HUES64 (cell line): ENCODE results near the gene PPP4R4. TPM values are rescaled to one million over a fixed set of nuclear protein-coding genes. Genes with fewer than 3 reads are reported as not detected.

ENCODE experiments used
- H3K27ac ChIP-seq: 2 replicates; pipeline ENCODE4 v1.7.0; 2013; ENCODE audit warnings: low read depth, low read length, inconsistent platforms
- H3K27me3 ChIP-seq: 2 replicates; pipeline ENCODE4 v1.6.1; 2013; ENCODE audit warnings: mild to moderate bottlenecking, low read length; ENCODE audit not compliant: insufficient read depth
- H3K36me3 ChIP-seq: 2 replicates; pipeline ENCODE4 v1.6.1; 2013; ENCODE audit warnings: mild to moderate bottlenecking, low read length; ENCODE audit not compliant: insufficient read depth
- H3K4me1 ChIP-seq: 2 replicates; pipeline ENCODE4 v1.6.1; 2013; ENCODE audit warnings: mild to moderate bottlenecking, low read length, moderate library complexity; ENCODE audit not compliant: insufficient read depth
- H3K4me3 ChIP-seq: 2 replicates; pipeline ENCODE4 v1.5.1; 2013; ENCODE audit warnings: mild to moderate bottlenecking, low read length, moderate library complexity
- H3K9ac ChIP-seq: 2 replicates; pipeline ENCODE4 v1.6.1; 2013; ENCODE audit warnings: mild to moderate bottlenecking, low read depth, low read length
- H3K9me3 ChIP-seq: 2 replicates; pipeline ENCODE4 v1.6.1; 2013; ENCODE audit warnings: low read depth, low read length; ENCODE audit not compliant: insufficient read depth
- WGBS: fragments of 150-250, 120-280 bp; methylation state at CpG from one replicate; pipeline ENCODE4 v1.1.7; 2013; ENCODE audit warnings: missing lambda C conversion rate; 5-methylcytosine and 5-hydroxymethylcytosine counted together
- polyA plus RNA-seq, 2 experiments: library from polyadenylated mRNA; stranded (reverse); fragments of 50-300 nt; gene quantifications; one replicate each; pipeline ENCODE4 v1.2.3, GENCODE V29; 2013

The PPP4R4 gene, protein sequence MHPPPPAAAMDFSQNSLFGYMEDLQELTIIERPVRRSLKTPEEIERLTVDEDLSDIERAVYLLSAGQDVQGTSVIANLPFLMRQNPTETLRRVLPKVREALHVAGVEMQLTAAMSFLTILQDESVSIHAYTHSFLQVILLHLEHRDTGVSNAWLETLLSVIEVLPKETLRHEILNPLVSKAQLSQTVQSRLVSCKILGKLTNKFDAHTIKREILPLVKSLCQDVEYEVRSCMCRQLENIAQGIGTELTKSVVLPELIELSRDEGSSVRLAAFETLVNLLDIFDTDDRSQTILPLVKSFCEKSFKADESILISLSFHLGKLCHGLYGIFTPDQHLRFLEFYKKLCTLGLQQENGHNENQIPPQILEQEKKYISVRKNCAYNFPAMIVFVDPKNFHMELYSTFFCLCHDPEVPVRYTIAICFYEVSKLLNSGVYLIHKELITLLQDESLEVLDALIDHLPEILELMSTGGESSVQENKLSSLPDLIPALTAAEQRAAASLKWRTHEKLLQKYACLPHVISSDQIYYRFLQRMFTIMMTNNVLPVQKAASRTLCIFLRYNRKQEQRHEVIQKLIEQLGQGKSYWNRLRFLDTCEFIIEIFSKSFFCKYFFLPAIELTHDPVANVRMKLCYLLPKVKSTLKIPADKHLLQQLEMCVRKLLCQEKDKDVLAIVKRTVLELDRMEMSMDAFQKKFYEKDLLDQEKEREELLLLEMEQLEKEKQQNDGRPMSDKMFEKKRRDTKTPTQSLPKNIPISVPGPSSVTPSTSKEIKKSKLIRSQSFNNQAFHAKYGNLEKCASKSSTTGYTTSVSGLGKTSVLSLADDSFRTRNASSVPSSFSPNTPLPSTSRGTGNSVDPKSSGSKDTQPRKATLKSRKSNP
- 3.3 TPM for polyA plus RNA-seq (2013, experiment 1 of 2)
- 4.8 TPM for polyA plus RNA-seq (2013, experiment 2 of 2)

DNA sequence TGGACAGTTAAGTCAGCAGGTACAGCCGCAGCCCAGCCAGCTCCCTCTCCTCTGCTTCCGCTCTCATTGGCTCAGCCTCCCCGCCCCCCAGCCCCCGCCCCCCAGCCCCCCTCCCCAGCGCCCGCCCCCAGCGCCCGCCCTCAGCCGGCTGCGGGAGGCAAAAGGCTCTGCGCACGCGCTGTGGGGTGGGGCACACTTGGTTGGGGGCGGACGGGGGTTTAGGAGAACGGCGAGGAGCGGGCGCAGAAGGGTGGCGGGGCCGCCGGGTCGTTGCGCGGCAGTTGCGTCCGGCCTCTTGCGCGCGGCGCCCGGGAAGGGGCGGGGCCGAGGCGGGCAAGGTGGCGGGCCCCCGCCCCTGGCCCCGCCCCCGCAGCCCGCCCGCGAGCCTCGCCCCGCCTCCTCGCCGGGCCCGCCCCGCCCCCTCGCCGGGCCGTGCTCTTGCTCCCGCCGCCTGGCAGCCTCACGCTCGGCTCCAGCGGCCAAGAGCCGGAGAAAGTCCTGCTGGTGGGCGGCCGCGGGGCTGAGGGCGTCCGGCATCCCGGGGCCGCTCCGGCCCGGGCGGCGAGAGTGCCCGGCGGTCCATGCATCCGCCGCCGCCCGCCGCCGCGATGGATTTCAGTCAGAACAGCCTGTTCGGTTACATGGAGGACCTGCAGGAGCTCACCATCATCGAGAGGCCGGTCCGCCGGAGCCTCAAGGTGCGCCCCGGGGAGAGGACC lies at the start of gene PPP4R4:
PPP4R4 (plus strand) TSS at position 438 of the 719 bp plus-strand sequence; CDS start at position 582, 144 bp downstream.
- H3K4me1 ChIP-seq, result peaks cover 21% of the 10 kb centered on the region
- no peaks in the 10 kb centered on the region for H3K36me3 ChIP-seq
- peak within 1 kb of the TSS; percentile 41 for H3K9ac ChIP-seq
- H3K9me3 ChIP-seq, result no peaks in the 10 kb centered on the region
- peak within 1 kb of the TSS; percentile 86 for H3K4me3 ChIP-seq
- H3K27me3 ChIP-seq, result peaks cover 46% of the 10 kb centered on the region
- peak within 1 kb of the TSS; percentile 62; the same call in 1 of the 2 replicates for H3K27ac ChIP-seq
- under 1% methylated on average over 76 of the region's 84 CpGs for WGBS

DNA sequence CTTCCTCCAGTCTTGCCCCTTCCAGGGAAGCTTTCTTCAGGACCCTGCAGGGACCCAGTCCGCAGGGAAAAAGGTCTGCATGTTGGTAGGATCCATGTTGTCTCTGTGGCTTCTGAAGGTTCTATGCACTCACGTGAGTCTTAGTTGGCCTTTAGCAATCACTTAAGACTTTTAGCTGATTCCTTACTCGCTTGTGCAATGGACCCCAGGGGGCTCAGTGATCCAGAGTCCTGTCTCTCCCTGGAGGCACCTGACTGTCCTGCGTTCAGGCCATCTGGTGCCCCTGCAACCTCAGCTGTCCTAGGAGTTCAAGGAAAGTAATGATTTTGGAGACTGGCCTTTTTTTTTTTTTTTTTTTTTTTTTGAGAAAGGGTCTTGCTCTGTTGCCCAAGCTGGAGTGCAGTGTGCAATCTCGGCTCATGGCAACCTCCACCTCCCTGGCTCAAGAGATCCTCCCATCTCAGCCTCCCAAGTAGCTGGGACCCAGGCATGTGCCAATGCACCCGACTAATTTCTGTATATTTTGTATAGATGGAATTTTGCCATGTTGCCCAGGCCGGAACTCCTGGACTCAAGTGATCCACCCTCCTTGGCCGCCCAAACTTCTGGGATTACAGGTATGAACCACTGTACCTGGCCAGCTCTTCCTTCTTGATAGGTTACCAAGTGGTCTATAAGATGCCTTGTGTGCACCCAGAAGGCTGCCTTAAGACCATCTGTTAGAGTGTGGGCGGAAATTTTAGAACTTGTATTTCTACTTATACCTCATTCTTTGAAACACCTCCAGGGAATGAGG lies 49.3 kb upstream of the PPP4R4 start:
- Histone ChIP-seq H3K36me3 (no peaks in the 10 kb centered on the region), H3K9ac (no peak overlapping the region), H3K27me3 (no peaks in the 10 kb centered on the region), H3K9me3 (no peaks in the 10 kb centered on the region), H3K4me3 (no peak overlapping the region), H3K27ac (no peak overlapping the region), H3K4me1 (no peaks in the 10 kb centered on the region)
- WGBS, result 91% methylated on average over 8 of the region's 9 CpGs

DNA sequence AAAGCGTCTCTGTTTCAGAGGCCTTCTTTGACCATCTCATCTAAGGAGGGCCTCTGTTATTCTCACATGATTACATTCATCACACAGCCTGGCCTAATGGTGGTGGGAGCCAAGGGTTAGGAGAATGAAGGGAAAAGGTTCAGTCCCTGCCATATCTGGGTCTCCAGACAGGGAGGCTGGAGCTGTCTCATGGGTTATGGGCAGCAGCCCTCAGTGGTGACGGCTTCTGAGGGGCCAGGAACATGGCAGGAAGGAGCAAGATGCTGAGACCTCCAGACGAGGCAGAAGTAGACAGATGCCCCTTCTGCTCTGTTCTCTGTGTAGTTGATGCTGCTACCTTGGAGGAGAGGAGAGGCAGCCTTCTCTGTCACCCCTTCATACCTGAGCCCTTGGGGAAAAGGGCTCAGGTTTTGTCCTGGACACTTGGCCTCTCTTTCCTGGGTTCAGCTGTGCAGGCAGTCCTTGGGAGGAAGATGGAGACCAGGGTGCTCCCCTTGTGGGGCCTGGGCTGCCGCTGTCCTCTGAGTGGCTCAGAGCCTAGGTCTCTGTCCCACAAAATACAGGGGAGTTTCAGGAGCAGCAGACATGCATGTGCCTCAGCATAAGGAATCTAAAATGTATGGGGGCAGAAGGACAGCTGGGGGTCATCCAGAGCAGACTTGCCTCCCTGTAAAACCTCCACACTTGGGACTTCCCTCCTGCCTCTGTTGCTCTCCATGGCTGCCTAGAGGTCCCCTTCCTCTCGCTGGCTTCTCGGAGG lies 48.3 kb upstream of the PPP4R4 start:
- H3K4me1 ChIP-seq, result peaks cover 3% of the 10 kb centered on the region; the same call in 1 of the 2 replicates
- no peaks in the 10 kb centered on the region for H3K9me3 ChIP-seq
- H3K36me3 ChIP-seq, result no peaks in the 10 kb centered on the region
- WGBS, result 90% methylated on average over 6 of the region's 6 CpGs
- H3K27me3 ChIP-seq, result no peaks in the 10 kb centered on the region
- no peak overlapping the region for H3K9ac ChIP-seq
- no peak overlapping the region for H3K4me3 ChIP-seq
- H3K27ac ChIP-seq, result no peak overlapping the region

DNA sequence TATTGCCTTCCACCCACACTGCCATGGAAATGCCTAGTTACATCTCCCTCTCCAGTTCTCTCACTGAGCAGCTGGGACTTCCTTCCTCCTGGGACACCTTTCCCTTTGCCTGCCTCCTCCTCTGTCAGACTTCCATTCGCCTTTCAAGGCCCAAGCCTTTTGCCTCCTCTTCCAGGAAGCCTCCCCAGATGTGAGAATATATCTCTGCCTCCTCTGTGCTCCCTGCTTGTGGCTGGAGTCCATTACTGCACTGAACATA lies 47.8 kb upstream of the PPP4R4 start:
- H3K4me3 ChIP-seq, result no peak overlapping the region

DNA sequence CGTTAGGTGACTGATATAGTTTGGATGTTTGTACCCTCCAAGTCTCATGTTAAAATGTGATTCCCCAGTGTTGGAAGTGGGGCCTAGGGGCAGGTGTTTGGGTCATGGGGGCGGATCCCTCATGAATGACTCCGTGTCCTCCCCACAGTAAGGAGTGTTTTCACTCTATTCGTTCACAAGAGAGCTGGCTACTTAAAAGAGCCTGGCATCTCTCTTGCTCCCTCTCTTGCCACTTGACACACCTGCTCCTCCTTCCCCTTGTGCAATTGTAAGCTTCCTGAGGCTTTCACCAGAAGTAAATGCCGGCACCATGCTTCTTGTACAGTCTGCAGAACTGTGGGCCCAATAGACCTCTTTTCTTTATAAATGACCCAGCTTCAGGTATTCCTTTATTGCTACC lies 47.3 kb upstream of the PPP4R4 start:
- Histone ChIP-seq H3K9me3 (no peaks in the 10 kb centered on the region), H3K9ac (no peak overlapping the region), H3K4me1 (peaks cover 3% of the 10 kb centered on the region; the same call in 1 of the 2 replicates), H3K27ac (no peak overlapping the region), H3K36me3 (no peaks in the 10 kb centered on the region), H3K4me3 (no peak overlapping the region), H3K27me3 (no peaks in the 10 kb centered on the region)
- 89% methylated on average over 5 of the region's 5 CpGs for WGBS

More for the DNA sequence above, 47.8 kb upstream of the PPP4R4 start:
- Histone ChIP-seq H3K27me3 (no peaks in the 10 kb centered on the region), H3K4me1 (peaks cover 3% of the 10 kb centered on the region; the same call in 1 of the 2 replicates), H3K9ac (no peak overlapping the region), H3K36me3 (no peaks in the 10 kb centered on the region), H3K27ac (no peak overlapping the region), H3K9me3 (no peaks in the 10 kb centered on the region)
- WGBS, result 80% methylated on average over 1 of the region's 1 CpG

DNA sequence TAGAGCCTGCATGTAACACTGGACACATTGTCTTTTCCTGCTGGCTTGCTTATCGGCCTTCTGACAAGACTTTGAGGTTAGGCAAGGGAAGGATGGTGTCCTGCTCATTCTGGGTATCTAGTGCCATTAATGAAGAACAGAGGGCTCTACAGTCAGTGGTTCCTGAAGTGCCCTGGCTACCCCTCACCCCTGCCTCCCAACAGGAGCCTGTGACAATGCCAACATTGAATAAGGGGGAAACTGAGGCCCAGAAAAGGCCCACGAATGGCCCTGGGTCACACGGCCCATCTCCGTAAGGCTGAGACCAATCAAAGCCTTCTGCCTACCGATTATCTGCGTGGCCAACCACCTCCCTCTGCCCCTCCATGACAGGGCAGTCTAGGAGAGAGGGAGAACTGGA lies 46.8 kb upstream of the PPP4R4 start:
- no peak overlapping the region for H3K9ac ChIP-seq
- no peaks in the 10 kb centered on the region for H3K27me3 ChIP-seq
- H3K4me1 ChIP-seq, result peaks cover 3% of the 10 kb centered on the region; the same call in 1 of the 2 replicates
- H3K4me3 ChIP-seq, result no peak overlapping the region
- no peak overlapping the region for H3K27ac ChIP-seq
- WGBS, result 96% methylated on average over 6 of the region's 6 CpGs
- H3K36me3 ChIP-seq, result no peaks in the 10 kb centered on the region
- no peaks in the 10 kb centered on the region for H3K9me3 ChIP-seq

DNA sequence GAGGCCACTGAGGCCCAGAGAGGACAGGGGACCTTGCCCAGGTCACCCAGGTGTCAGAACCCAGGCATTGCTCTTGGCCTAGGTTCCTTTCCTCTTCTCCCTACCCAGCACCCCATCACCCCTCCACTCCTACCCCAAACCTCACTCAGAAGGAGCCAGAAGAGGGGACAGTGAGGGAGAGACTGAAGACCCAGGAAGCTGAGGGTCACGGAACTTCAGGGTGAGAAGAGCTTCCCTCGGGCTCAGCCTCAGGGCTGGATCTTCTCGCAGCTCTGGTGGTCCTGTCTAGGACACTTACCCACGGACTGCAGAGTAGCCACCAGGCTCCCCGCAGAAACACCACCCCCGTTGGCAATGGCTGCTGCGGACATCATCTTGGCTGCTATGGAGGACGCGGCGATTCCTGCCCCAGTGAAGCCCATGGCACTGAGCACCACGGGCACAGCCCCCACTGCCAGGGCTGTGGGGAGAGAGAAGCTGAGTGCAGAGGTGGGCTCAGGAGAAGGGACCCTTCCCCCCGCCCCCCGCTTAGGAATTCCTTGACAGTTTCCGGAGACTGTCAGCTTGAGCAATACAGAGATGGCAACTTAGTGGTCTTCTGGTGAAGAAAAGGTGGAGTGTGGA lies 45.8 kb upstream of the PPP4R4 start:
- Histone ChIP-seq H3K36me3 (no peaks in the 10 kb centered on the region), H3K9ac (no peak overlapping the region), H3K9me3 (no peaks in the 10 kb centered on the region), H3K4me1 (peaks cover 3% of the 10 kb centered on the region; the same call in 1 of the 2 replicates), H3K27ac (no peak overlapping the region), H3K4me3 (peak overlapping the region; percentile 66), H3K27me3 (no peaks in the 10 kb centered on the region)
- 85% methylated on average over 14 of the region's 14 CpGs for WGBS

DNA sequence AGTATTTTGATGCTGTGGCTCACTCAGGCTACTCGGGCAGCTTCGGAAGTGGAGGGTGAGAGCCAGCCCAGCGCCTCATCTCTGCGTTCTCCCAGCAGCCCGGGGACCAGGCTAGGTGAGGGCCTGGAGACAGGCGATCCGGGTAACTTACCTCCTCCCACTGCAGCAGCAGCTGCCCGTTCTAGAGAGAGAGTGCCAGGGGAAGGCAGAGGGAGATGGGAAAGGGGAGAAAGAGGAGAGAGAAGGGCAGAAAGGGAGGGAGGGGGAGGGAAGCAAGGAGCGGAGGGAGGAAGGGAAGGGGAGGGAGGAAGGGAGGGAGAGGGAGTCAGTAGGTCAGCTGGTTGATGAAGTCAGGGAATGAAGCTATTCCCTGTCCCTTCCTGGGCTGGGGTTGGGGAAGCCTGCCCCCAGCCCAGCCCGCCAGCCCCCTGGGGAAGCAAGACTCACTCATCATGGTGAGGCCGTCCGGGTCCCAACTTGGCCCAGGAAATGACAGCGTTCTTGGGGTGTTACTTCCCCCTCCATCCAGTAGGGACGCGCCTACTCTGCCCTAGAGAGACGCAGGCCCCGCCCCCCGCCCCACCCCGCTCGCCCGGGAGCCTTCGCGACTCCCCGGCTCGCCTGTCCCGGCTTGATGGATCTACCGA lies 44.9 kb upstream of the PPP4R4 start, which contains the start of gene IFI27L2:
IFI27L2 (minus strand) TSS at position 494 of the 647 bp plus-strand sequence; CDS start at position 454, 40 bp downstream.
- peaks cover 3% of the 10 kb centered on the region; the same call in 1 of the 2 replicates for H3K4me1 ChIP-seq
- no peaks in the 10 kb centered on the region for H3K27me3 ChIP-seq
- H3K27ac ChIP-seq, result no peak within 1 kb of the TSS; the same call in 1 of the 2 replicates
- 2% methylated on average over 27 of the region's 27 CpGs for WGBS
- H3K9ac ChIP-seq, result peak within 1 kb of the TSS; percentile 11; the same call in 1 of the 2 replicates
- no peaks in the 10 kb centered on the region for H3K9me3 ChIP-seq
- peak within 1 kb of the TSS; percentile 66 for H3K4me3 ChIP-seq
- H3K36me3 ChIP-seq, result no peaks in the 10 kb centered on the region

DNA sequence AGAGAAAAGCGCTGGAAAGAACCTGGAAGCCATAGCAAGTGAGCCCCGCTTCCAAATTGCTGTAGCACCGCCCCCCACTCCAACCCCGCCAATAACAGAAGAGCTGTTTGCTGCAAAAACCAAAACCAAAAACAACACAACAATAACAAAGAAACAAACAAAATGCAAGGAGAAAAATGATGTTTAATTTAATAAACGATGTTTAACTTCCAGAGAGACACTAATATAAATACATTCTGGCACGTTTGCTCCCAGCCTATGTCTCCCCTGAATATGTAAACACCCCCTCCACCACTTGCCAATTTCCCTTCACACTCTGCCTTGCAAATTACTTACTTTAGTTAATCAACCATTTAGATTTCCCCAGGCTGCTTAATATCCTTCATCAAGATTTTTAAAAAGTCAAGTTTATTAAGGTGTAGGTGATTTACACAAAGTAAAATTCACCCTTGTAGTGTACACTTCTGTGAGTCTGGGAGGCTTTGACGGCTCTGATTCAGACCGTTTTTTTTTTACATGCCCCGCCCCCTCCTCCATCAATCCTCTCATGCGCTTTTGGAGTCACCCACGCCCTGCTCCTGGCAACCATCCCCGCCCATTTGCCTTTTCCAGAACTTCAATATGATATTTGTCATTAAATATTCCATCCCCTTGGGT lies 44.2 kb upstream of the PPP4R4 start:
- under 1% methylated on average over 12 of the region's 12 CpGs for WGBS
- no peak overlapping the region for H3K9ac ChIP-seq
- H3K36me3 ChIP-seq, result no peaks in the 10 kb centered on the region
- H3K9me3 ChIP-seq, result no peaks in the 10 kb centered on the region
- peaks cover 3% of the 10 kb centered on the region; the same call in 1 of the 2 replicates for H3K4me1 ChIP-seq
- H3K4me3 ChIP-seq, result peak overlapping the region; percentile 66
- no peak overlapping the region for H3K27ac ChIP-seq
- no peaks in the 10 kb centered on the region for H3K27me3 ChIP-seq
